ENCODE measurements around the gene PPP1R17.

The PPP1R17 gene

DNA sequence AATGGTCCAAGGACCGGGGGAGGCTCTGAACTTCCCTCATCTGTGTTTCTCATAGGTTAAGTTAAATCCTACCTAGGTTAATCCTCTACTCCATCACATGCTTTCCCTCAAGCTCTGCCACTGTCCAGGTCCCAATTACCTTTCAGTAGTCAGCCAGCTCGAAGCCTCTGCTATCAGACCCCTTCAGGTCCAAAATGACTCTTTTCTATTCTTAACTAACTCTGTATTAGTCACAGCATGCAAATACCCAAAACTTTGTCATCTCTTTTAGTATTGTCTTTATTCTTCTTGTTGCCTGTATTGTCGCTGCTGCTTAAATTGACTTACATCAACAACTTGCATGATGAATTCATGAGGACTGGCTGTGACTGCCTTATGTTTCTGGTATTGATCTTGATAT lies 15.3 kb downstream of the PPP1R17 start:
- DNase-seq (ENCODE audit: low read depth) = no peak

DNA sequence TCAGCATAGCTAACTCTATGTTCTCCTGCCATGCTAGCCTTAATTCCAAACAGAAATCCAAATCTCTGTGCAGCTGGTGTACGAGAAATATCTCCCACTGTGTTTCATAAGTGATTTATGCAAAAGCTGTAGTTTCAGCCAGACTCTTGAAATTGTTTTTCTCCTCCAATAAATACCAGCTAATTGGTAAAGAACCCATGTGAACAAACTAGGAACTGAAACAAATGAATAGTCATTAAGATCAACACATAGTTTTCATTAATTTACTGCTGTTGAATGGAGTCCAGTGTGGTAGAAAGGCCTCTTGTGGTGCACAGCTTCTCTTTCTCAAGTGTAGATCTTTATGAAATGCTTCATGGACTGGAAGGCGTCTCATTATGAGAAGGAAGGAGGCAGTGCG lies 18.4 kb downstream of the PPP1R17 start:
- no peak for DNase-seq (ENCODE audit: low read depth)

DNA sequence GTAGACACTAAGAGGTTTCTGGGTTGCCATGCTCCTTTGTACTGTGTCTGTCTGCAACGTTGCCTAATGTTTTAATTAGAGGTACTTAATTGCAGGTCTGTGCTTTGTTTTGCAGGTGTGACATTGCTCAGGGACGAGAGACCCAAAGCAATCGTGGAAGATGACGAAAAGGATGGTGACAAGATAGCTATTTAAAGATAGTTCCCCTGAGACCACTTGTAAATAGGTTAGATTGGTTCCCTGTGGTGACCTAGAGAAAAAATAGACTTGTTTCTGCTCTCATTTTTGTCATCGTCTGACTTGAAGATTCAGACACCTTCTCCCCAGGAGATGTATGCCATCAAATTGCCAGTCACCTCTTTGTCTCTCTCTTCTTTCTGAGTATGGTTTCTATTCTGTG lies 20.1 kb downstream of the PPP1R17 start:
- no peak for DNase-seq (ENCODE audit: low read depth)

GRCh38 chr7:31710171-31710570 lies 23.2 kb downstream of the PPP1R17 start:
- DNase-seq (ENCODE audit: low read depth) = no peak

DNA sequence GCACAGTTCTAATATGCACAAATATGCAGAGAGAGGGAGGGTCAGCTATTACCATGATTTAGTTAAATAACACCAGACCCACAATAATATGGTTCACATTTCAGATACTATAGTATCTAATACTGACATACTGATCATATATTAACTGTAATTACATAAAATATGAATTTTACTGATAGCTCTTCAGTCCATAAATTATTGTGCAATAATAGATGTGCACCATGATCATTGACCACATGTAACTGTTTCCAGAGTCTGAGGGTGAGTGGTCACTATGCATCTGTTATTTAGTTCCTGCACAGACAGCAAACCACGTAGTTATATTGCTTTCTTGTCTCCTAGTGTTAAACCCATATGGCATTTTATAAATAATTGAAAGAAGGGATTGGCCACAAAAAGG lies 29.3 kb downstream of the PPP1R17 start:
- no peak for DNase-seq (ENCODE audit: low read depth)

GRCh38 chr7:31720366-31720765 lies 33.4 kb downstream of the PPP1R17 start:
- no peak for DNase-seq (ENCODE audit: low read depth)

DNA sequence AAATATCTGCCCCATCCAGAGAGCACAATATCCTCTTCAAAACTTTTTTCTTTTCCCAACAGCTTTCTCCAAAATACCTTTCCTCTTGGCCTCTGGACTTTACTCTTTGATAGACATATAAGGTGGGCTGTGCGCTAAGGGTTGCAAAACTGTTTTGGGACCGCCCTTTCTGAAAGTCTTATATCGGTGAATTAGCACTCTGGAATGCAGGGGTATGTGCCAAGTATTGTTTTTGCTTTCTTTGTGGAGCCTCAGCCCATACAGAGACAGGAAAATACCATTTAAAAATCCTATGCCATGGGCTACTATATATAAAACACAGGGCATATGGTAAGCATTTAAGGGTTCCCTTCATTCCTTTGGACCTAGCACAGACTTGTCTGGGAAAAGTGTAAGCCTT lies 37.7 kb downstream of the PPP1R17 start:
- no peak for DNase-seq (ENCODE audit: low read depth)

GRCh38 chr7:31729195-31729804 lies 42.3 kb downstream of the PPP1R17 start:
- DNase-seq (ENCODE audit: low read depth) = no peak

GRCh38 chr7:31734456-31734855 lies 47.4 kb downstream of the PPP1R17 start:
- no peak for DNase-seq (ENCODE audit: low read depth)

DNA sequence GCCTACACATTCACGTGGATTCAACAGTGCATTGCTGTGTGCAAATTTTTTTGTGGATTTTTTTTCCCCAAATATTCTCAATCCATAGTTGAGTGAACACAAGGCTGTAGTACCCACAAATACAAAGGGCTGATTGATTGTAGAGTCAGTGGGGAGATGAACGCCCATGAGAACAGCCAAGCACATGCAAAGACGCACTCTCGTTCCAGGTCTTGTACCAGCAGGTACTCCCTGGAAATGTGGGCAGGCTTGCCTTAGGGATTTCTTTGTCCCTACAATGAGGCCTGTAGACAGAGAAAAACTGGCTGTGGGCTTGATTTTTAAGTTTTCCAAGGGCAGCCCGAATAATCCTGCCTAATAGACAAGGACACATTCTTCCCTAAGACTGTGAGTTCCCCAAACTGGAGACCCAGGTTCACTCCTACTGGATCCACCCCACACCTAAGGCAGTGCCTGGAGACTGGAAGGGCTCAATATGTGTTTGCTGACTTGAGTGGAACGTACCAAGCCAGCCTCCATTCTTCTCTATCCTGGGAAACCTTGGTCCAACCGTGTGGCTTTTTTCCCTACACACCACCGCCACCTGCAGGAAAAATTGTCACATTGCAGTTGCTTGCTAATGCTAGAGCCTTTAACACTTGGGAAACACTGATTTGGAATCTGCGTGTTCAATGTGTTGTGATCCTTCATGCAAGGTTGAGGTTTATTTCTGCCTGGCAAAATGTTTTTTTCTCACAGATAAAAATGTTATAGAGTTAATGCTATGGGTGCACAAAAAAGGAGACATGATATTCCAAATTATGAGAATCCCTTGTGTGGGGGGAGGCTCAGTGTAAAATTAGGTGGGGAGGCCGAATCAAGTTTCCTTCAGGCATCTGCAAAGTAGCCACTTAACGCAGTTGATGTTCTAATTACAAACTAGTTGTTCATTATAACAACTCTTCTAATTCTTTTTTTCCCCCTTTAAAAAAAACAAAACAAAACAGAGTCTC lies 49.3 kb downstream of the PPP1R17 start:
- DNase-seq (ENCODE audit: low read depth) = no peak

- DNase-seq (ENCODE audit: low read depth) = no peak
These were observed 54.8 kb downstream of the PPP1R17 start for GRCh38 chr7:31741852-31742251.

DNA sequence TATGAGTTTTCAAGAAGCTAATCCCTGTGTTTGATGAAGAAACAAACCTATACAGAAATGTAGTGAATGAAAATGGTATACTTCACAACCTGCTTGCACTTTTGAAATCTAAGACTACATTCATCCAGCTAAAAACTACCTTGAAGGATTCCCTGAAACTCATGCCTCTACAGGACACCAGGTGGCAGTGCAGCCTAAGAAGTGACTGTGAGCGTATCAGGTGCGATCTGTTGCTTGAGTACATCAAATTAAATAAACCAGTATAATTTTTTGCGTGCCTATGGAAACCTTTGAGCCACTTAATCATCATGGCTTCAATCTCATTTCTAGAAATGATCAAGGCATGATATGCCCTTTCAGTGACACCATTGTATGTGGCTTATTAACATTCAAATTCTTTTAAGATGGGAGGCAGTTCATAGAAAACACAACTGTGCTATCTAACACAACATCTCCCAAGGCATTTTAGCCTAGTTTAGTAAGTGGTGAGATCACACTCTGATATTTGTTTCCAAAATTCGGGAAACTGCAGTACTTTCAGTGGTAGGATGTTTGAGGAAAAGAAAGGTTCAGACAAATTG lies 57.4 kb downstream of the PPP1R17 start:
- DNase-seq (ENCODE audit: low read depth) = no peak

DNA sequence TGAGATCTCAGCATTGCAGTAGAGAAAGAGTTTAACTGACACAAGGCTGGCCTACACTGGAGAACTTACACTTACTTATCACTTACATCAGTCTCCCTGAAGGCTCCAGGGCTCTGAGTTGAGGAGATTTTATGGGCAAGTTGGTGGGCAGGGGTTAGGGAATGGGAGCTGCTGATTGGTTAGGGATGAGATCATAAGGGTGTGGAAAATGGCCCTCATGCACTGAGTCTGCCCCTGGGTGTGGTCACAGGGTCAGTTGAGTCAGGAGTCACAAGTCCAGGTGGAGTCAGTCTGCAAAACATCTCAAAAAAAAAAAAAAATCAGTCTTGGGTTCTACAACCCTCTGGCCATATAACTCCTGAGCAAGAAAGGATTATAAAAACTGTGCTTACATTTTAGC lies 60.5 kb downstream of the PPP1R17 start:
- no peak for DNase-seq (ENCODE audit: low read depth)

DNA sequence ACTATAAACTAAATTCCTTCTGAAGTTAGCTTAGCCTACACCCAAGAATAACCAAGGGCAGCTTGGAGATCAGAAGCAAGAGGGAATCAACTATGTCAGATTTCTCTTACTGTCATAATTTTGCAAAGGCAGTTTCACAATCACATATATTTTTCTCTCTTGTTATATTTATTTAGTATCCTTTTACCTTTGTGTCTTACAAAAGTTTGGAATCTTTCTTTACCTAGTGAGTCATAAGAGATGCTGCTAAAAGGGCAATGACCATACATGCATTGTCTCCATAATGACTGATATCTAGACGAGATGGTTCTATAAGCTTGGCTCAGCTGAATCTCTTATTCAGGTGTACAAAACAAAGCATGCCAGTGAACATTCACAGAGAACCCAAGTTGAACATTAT lies 61.1 kb downstream of the PPP1R17 start:
- no peak for DNase-seq (ENCODE audit: low read depth)

DNA sequence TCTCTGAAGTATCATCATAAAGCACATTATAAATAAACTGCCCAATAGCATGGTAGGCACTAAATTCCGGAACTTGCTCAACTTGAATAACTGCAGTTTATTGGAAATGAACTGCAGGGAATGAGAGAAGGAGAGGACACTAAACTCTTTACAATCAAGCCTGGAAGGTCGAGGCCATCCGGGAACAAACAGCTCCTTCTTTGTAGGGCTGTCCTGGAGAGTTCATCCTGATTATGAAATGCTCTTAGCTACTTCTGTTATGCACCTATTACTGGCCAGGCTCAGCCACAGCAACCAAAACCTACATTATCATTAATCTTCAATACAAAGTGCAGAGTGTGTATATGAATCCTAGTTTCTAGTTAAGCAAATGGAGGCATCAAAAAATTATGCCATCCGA lies 64.7 kb downstream of the PPP1R17 start:
- DNase-seq (ENCODE audit: low read depth) = no peak

Data from stimulated activated CD8-positive, alpha-beta memory T cell treated with anti-CD3 and anti-CD28 coated beads, Interleukin-12 subunit alpha, Interleukin-12 subunit beta, amount 100 ng/mL, for 1 hour (primary cell).